GM12878 (cell line): ENCODE results near the gene UTP14A. TPM values are rescaled to one million over a fixed set of nuclear protein-coding genes. Genes with fewer than 3 reads are reported as not detected.

Experiments
- EGR1 ChIP-seq, 2 experiments: IDR thresholded peaks; 1 replicate in 1 of 2; 2 replicates in 1 of 2; pipeline ENCODE4 v1.6.1; 2011 to 2012; ENCODE audit warnings: low read depth in 2 of 2, low read length in 2 of 2, borderline replicate concordance in 1 of 2, mild to moderate bottlenecking in 1 of 2, moderate library complexity in 1 of 2
- EP300 ChIP-seq, 2 experiments: fragments of 150-350 bp in 1 of 2; IDR thresholded peaks; 2 replicates each; pipeline ENCODE4 v1.6.1; 2011 to 2012; ENCODE audit warnings: low read depth in 2 of 2, low read length in 2 of 2, borderline replicate concordance in 1 of 2, improper control_type of control experiment in 1 of 2, inconsistent platforms in 1 of 2; ENCODE audit not compliant: control insufficient read depth in 1 of 2
- EZH2 ChIP-seq: IDR thresholded peaks from 2 replicates; pipeline ENCODE4 v1.6.1; 2012; ENCODE audit warnings: low read depth, mild to moderate bottlenecking, control low read depth, inconsistent platforms, low read length, borderline replicate concordance; ENCODE audit not compliant: control insufficient read depth
- HDAC2 ChIP-seq: fragments of 200-600 bp; sonication (generic); IDR thresholded peaks from 2 replicates; pipeline ENCODE4 v1.6.1; 2017
- MXI1 ChIP-seq: fragments of 150-350 bp; IDR thresholded peaks from 2 replicates; pipeline ENCODE4 v1.6.1; 2011; ENCODE audit warnings: low read depth, mild to moderate bottlenecking, inconsistent platforms, low read length, improper control_type of control experiment
- MYC ChIP-seq: IDR thresholded peaks from 2 replicates; pipeline ENCODE4 v1.6.1; 2011; ENCODE audit warnings: mild to moderate bottlenecking, low read length, moderate library complexity, inconsistent platforms; ENCODE audit not compliant: insufficient read depth, insufficient replicate concordance, insufficient read length, severe bottlenecking
- RAD21 ChIP-seq: IDR thresholded peaks from 2 replicates; pipeline ENCODE4 v1.6.1; 2011; ENCODE audit warnings: mild to moderate bottlenecking, low read depth, low read length, moderate library complexity; ENCODE audit not compliant: insufficient read depth
- RAD51 ChIP-seq: fragments of 450-650 bp; IDR thresholded peaks from 2 replicates; pipeline ENCODE4 v1.6.1; 2016; ENCODE audit warnings: moderate library complexity, mild to moderate bottlenecking, inconsistent platforms
- SIN3A ChIP-seq: IDR thresholded peaks from 2 replicates; pipeline ENCODE4 v1.6.1; 2012; ENCODE audit warnings: low read depth, low read length, improper control_type of control experiment
- SMAD5 ChIP-seq: IDR thresholded peaks from 2 replicates; pipeline ENCODE4 v1.6.1; 2016; ENCODE audit warnings: antibody characterized with exemption, low read depth
- SMC3 ChIP-seq: IDR thresholded peaks from 2 replicates; pipeline ENCODE4 v1.6.1; 2011; ENCODE audit warnings: low read length, improper control_type of control experiment, borderline replicate concordance
- SP1 ChIP-seq: IDR thresholded peaks from one replicate; pipeline ENCODE4 v1.6.1; 2011; ENCODE audit warnings: low read depth, low read length
- SPI1 ChIP-seq: IDR thresholded peaks from 2 replicates; pipeline ENCODE4 v1.6.1; 2011; ENCODE audit warnings: low read depth, mild to moderate bottlenecking, low read length, moderate library complexity, borderline replicate concordance; ENCODE audit not compliant: insufficient read depth
- SREBF2 ChIP-seq: IDR thresholded peaks from 2 replicates; pipeline ENCODE4 v1.6.1; 2012; ENCODE audit warnings: mild to moderate bottlenecking, low read length
- TCF3 ChIP-seq: IDR thresholded peaks from 2 replicates; pipeline ENCODE4 v1.6.1; 2012; ENCODE audit warnings: low read depth, mild to moderate bottlenecking, low read length, borderline replicate concordance; ENCODE audit not compliant: insufficient read depth
- YBX1 ChIP-seq: fragments of 450-650 bp; IDR thresholded peaks from 2 replicates; pipeline ENCODE4 v1.6.1; 2016; ENCODE audit warnings: antibody characterized with exemption
- YY1 ChIP-seq: IDR thresholded peaks from 2 replicates; pipeline ENCODE4 v1.6.1; 2011; ENCODE audit warnings: low read depth, mild to moderate bottlenecking, low read length
- polyA plus RNA-seq, 11 experiments: library from polyadenylated mRNA; depleted of rRNA in 4 of 11; unstranded in 6 of 11; stranded (reverse) in 5 of 11; fragments of >200 nt; fragmentation: Nextera tagmentation in 4 of 11; fragmentation: Illumina TruSeq in 1 of 11; extraction: Ambion mirVana in 4 of 11; extraction: Trizol in 1 of 11; gene quantifications; 1 replicate in 1 of 11; 2 replicates in 10 of 11; pipeline versions ENCODE4 v1.2.1 to v1.2.3, GENCODE V29; 2011 to 2016; ENCODE audit warnings: inconsistent platforms in 2 of 11, missing spikeins in 2 of 11, low read depth in 1 of 11
- total RNA-seq, 4 experiments: library from RNA; depleted of rRNA in 3 of 4; stranded (reverse); fragments of >200 nt in 3 of 4; fragmentation: Illumina TruSeq in 1 of 4; extraction: Trizol in 1 of 4; gene quantifications; 2 replicates each; pipeline versions ENCODE4 v1.2.1 to v1.2.3, GENCODE V29; 2013 to 2021
- TF ChIP-seq, protein P1 (sequence below), 3 experiments: IDR thresholded peaks in 2 of 3; conservative IDR thresholded peaks in 1 of 3; 2 replicates each; pipeline ENCODE4 v1.5.1; 2011; ENCODE audit warnings: low read depth in 3 of 3, low read length in 3 of 3, mild to moderate bottlenecking in 3 of 3, control low read depth in 2 of 3, moderate library complexity in 2 of 3, inconsistent platforms in 1 of 3, mixed read lengths in 1 of 3; ENCODE audit not compliant: control insufficient read depth in 2 of 3, insufficient read depth in 1 of 3; ENCODE audit errors: extremely low read depth in 1 of 3
- TF ChIP-seq, protein P2 (sequence below): IDR thresholded peaks from 2 replicates; pipeline ENCODE4 v1.6.1; 2011; ENCODE audit warnings: low read depth, mild to moderate bottlenecking, low read length, moderate library complexity, borderline replicate concordance; ENCODE audit errors: extremely low read depth

The UTP14A gene
- total and polyA plus RNA-seq, 10 of the 15 experiments (the other 5 are each of a cell fraction or from before 2014, with no cell fraction given): 16.9 to 49.8 (median 31.4) TPM

- 0 out of 2 replicates have a peak, but pooled peaks have one; percentile 8 for TF ChIP-seq SPI1
- no peak for TF ChIP-seq MXI1
- TF ChIP-seq, protein P1, sequence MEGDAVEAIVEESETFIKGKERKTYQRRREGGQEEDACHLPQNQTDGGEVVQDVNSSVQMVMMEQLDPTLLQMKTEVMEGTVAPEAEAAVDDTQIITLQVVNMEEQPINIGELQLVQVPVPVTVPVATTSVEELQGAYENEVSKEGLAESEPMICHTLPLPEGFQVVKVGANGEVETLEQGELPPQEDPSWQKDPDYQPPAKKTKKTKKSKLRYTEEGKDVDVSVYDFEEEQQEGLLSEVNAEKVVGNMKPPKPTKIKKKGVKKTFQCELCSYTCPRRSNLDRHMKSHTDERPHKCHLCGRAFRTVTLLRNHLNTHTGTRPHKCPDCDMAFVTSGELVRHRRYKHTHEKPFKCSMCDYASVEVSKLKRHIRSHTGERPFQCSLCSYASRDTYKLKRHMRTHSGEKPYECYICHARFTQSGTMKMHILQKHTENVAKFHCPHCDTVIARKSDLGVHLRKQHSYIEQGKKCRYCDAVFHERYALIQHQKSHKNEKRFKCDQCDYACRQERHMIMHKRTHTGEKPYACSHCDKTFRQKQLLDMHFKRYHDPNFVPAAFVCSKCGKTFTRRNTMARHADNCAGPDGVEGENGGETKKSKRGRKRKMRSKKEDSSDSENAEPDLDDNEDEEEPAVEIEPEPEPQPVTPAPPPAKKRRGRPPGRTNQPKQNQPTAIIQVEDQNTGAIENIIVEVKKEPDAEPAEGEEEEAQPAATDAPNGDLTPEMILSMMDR (IDR thresholded peaks at IDR 0.05 in 2 of 3, conservative IDR thresholded peaks at IDR 0.05 in 1 of 3; ENCODE audit: control insufficient read depth in 2 of 3, extremely low read depth in 1 of 3, insufficient read depth in 1 of 3, low read depth in 3 of 3, low read length in 3 of 3): peak; percentile 57 to 73 (median 73); a peak in 5 of 6 replicates
- TF ChIP-seq SMC3: peak; percentile 53
- no peak for TF ChIP-seq EP300 (IDR thresholded peaks at IDR 0.05; ENCODE audit: borderline replicate concordance in 1 of 2, control insufficient read depth in 1 of 2, low read depth in 2 of 2, low read length in 2 of 2)
- TF ChIP-seq MYC: no peak
- no peak for TF ChIP-seq EGR1 (IDR thresholded peaks at IDR 0.05; ENCODE audit: borderline replicate concordance in 1 of 2, low read depth in 2 of 2, low read length in 2 of 2)
- TF ChIP-seq YBX1: no peak
- TF ChIP-seq TCF3: no peak
- TF ChIP-seq SMAD5: no peak
- no peak for TF ChIP-seq SP1
- TF ChIP-seq EZH2: no peak
- TF ChIP-seq, protein P2, sequence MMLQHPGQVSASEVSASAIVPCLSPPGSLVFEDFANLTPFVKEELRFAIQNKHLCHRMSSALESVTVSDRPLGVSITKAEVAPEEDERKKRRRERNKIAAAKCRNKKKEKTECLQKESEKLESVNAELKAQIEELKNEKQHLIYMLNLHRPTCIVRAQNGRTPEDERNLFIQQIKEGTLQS: no peak
- TF ChIP-seq HDAC2: no peak
- TF ChIP-seq YY1: peak; percentile 27; the same call in 1 of the 2 replicates
- TF ChIP-seq RAD21: peak; percentile 70
- no peak for TF ChIP-seq RAD51
- no peak for TF ChIP-seq SREBF2
- TF ChIP-seq SIN3A: no peak
Measured at GRCh38 chrX:129925305-129926092, 19.5 kb downstream of the UTP14A start (continued).
